Caco-2 (cell line): ENCODE data around the gene GTPBP4. TPM values are rescaled to one million over a fixed set of nuclear protein-coding genes. Genes with fewer than 3 reads are reported as not detected.

Source experiments
- BruUV-seq: library from RNA; stranded (reverse); fragments of 400-500 nt; replicated peaks from 2 replicates; lab custom pipeline; 2021; lab: Mats Ljungman, UMichigan
- CTCF ChIA-PET: fragments of 300-600 bp; sonication (Branson Sonifier 250); formaldehyde crosslinking; loops from one replicate; lab custom pipeline; 2022; ENCODE audit warnings: antibody characterized with exemption; lab: Charles Lee
- POLR2A ChIA-PET: fragments of 300-600 bp; sonication (Branson Sonifier 250); formaldehyde crosslinking; loops from one replicate; lab custom pipeline; 2022; ENCODE audit warnings: antibody characterized with exemption; lab: Charles Lee
- DNase-seq, 2 experiments: peaks; one replicate each; pipeline versions ENCODE4 v3.0.0 to v3.0.0-alpha.2; 2020 to 2022
- H3K27me3 ChIP-seq: replicated peaks from 2 replicates; pipeline ENCODE4 v1.6.0; 2011; ENCODE audit warnings: low read length; ENCODE audit not compliant: control insufficient read depth, insufficient read depth
- H3K36me3 ChIP-seq: 2 replicates; pipeline ENCODE4 v1.5.1; 2011; ENCODE audit warnings: low read length; ENCODE audit not compliant: control insufficient read depth, insufficient read depth
- H3K4me1 ChIP-seq: fragments of 250-450 bp; sonication (Bioruptor Pico); 2 replicates; pipeline ENCODE4 v1.5.1; 2020; ENCODE audit warnings: mild to moderate bottlenecking
- H3K4me3 ChIP-seq: 2 replicates; pipeline ENCODE4 v1.5.1; 2011; ENCODE audit warnings: low read depth, mild to moderate bottlenecking, control low read depth, low read length
- H3K9me3 ChIP-seq: fragments of 250-450 bp; sonication (Bioruptor Pico); 2 replicates; pipeline ENCODE4 v1.5.1; 2020; ENCODE audit warnings: mild to moderate bottlenecking, moderate library complexity
- H3K27ac Mint-ChIP-seq: one replicate; pipeline ENCODE4 v1.8.0; 2022; ENCODE audit warnings: mixed read lengths; ENCODE audit not compliant: unreplicated experiment
- H3K27me3 Mint-ChIP-seq: one replicate; pipeline ENCODE4 v1.8.0; 2022; ENCODE audit warnings: mixed read lengths; ENCODE audit not compliant: insufficient read depth, unreplicated experiment
- H3K36me3 Mint-ChIP-seq: one replicate; pipeline ENCODE4 v1.8.0; 2022; ENCODE audit warnings: mild to moderate bottlenecking, mixed read lengths; ENCODE audit not compliant: insufficient read depth, unreplicated experiment
- H3K4me1 Mint-ChIP-seq: one replicate; pipeline ENCODE4 v1.8.0; 2022; ENCODE audit warnings: low read depth, mixed read lengths; ENCODE audit not compliant: unreplicated experiment
- H3K4me3 Mint-ChIP-seq: one replicate; pipeline ENCODE4 v1.8.0; 2022; ENCODE audit warnings: mild to moderate bottlenecking, moderate library complexity, mixed read lengths; ENCODE audit not compliant: unreplicated experiment
- H3K9me3 Mint-ChIP-seq: one replicate; pipeline ENCODE4 v1.8.0; 2022; ENCODE audit warnings: mixed read lengths; ENCODE audit not compliant: unreplicated experiment
- CTCF ChIP-seq, 2 experiments: fragments of 200-600 bp in 1 of 2; IDR thresholded peaks; 1 replicate in 1 of 2; 2 replicates in 1 of 2; pipeline versions ENCODE4 v1.5.1 to v1.8.0; 2011 to 2022; ENCODE audit warnings: antibody characterized with exemption in 1 of 2, control low read depth in 1 of 2, inconsistent platforms in 1 of 2, low read depth in 1 of 2, low read length in 1 of 2, mild to moderate bottlenecking in 1 of 2, moderate library complexity in 1 of 2; ENCODE audit not compliant: insufficient read depth in 1 of 2, severe bottlenecking in 1 of 2, unreplicated experiment in 1 of 2
- intact Hi-C: fragments of 100-400 bp; cut with micrococcal nuclease; formaldehyde crosslinking; loops from one replicate; pipeline ENCODE4 v1.10.0; 2022; ENCODE audit not compliant: unreplicated experiment
- total RNA-seq: library from RNA; stranded (reverse); gene quantifications from 2 replicates; pipeline ENCODE4 v1.2.3, GENCODE V29; 2022

GTPBP4 gene
- total RNA-seq, 1 experiment from 2014 or later, result 202 TPM

- H3K4me3 Mint-ChIP-seq, result no peak overlapping the region
- Histone ChIP-seq H3K4me1 (no peaks in the 10 kb centered on the region), H3K4me3 (no peak overlapping the region), H3K9me3 (no peaks in the 10 kb centered on the region), H3K27me3 (no peaks in the 10 kb centered on the region), H3K36me3 (no peaks in the 10 kb centered on the region)
- DNase-seq, result no peak
- intact Hi-C loops, result no loop called here
- H3K9me3 Mint-ChIP-seq, result no peaks in the 10 kb centered on the region
- POLR2A ChIA-PET, result no interaction called here
- TF ChIP-seq CTCF (IDR thresholded peaks at IDR 0.05; ENCODE audit: insufficient read depth in 1 of 2, low read depth in 1 of 2, low read length in 1 of 2, severe bottlenecking in 1 of 2, unreplicated experiment in 1 of 2), result no peak
- no peaks in the 10 kb centered on the region for H3K4me1 Mint-ChIP-seq
- BruUV-seq, result no TSS peak
- CTCF ChIA-PET, result no interaction called here
- no peaks in the 10 kb centered on the region for H3K36me3 Mint-ChIP-seq
- no peak overlapping the region for H3K27ac Mint-ChIP-seq
- H3K27me3 Mint-ChIP-seq, result no peaks in the 10 kb centered on the region
Measured at GRCh38 chr10:947051-947450, 41.2 kb upstream of the GTPBP4 start.

GRCh38 chr10:947881-948280 is 40.4 kb upstream of the GTPBP4 start:
- no peaks in the 10 kb centered on the region for H3K27me3 ChIP-seq
- H3K4me3 Mint-ChIP-seq, result no peak overlapping the region
- no peaks in the 10 kb centered on the region for H3K9me3 ChIP-seq
- no peaks in the 10 kb centered on the region for H3K9me3 Mint-ChIP-seq
- no peaks in the 10 kb centered on the region for H3K4me1 ChIP-seq
- H3K4me1 Mint-ChIP-seq, result no peaks in the 10 kb centered on the region
- no peaks in the 10 kb centered on the region for H3K27me3 Mint-ChIP-seq
- no peak overlapping the region for H3K4me3 ChIP-seq
- no peaks in the 10 kb centered on the region for H3K36me3 ChIP-seq
- no peaks in the 10 kb centered on the region for H3K36me3 Mint-ChIP-seq
- DNase-seq, result no peak
- POLR2A ChIA-PET, result no interaction called here
- no peak for TF ChIP-seq CTCF (IDR thresholded peaks at IDR 0.05; ENCODE audit: insufficient read depth in 1 of 2, low read depth in 1 of 2, low read length in 1 of 2, severe bottlenecking in 1 of 2, unreplicated experiment in 1 of 2)
- H3K27ac Mint-ChIP-seq, result no peak overlapping the region
- CTCF ChIA-PET, result no interaction called here
- intact Hi-C loops, result no loop called here
- no TSS peak for BruUV-seq

- POLR2A ChIA-PET, result no interaction called here
- Histone ChIP-seq H3K27me3 (no peaks in the 10 kb centered on the region), H3K36me3 (no peaks in the 10 kb centered on the region), H3K9me3 (no peaks in the 10 kb centered on the region), H3K4me3 (no peak overlapping the region), H3K4me1 (no peaks in the 10 kb centered on the region)
- H3K27ac Mint-ChIP-seq, result no peak overlapping the region
- no peak for DNase-seq
- intact Hi-C loops, result no loop called here
- H3K4me1 Mint-ChIP-seq, result no peaks in the 10 kb centered on the region
- CTCF ChIA-PET, result no interaction called here
- H3K9me3 Mint-ChIP-seq, result no peaks in the 10 kb centered on the region
- no peak overlapping the region for H3K4me3 Mint-ChIP-seq
- H3K27me3 Mint-ChIP-seq, result no peaks in the 10 kb centered on the region
- TF ChIP-seq CTCF (IDR thresholded peaks at IDR 0.05; ENCODE audit: insufficient read depth in 1 of 2, low read depth in 1 of 2, low read length in 1 of 2, severe bottlenecking in 1 of 2, unreplicated experiment in 1 of 2), result no peak
- BruUV-seq, result no TSS peak
- H3K36me3 Mint-ChIP-seq, result no peaks in the 10 kb centered on the region
Measured at GRCh38 chr10:948347-948746, 39.9 kb upstream of the GTPBP4 start.
